Lower leg skin (tissue), 4 donors: ENCODE measurements around the gene VPS33B. TPM values are rescaled to one million over a fixed set of nuclear protein-coding genes. Genes with fewer than 3 reads are reported as not detected.
A peak's percentile ranks its signal among the peaks of the same experiment; 100 is the strongest.

ENCODE experiments used
- DNase-seq, 2 donors: peaks; one replicate each; pipeline ENCODE4 v3.0.0-alpha.2; 2019; ENCODE audit warnings: low spot score in 2 of 2
- H3K4me3 ChIP-seq: fragments of 200-600 bp; sonication (generic); 2 replicates; pipeline ENCODE4 v1.5.1; 2017; ENCODE audit warnings: mild to moderate bottlenecking, low read depth; ENCODE audit not compliant: poor library complexity, severe bottlenecking
- CTCF ChIP-seq, 3 donors: fragments of 450-650 bp; IDR thresholded peaks; one replicate each; pipeline ENCODE4 v1.5.1; 2016; ENCODE audit warnings: antibody characterized with exemption in 3 of 3, mild to moderate bottlenecking in 3 of 3, moderate library complexity in 2 of 3
- POLR2A ChIP-seq, 2 donors: fragments of 450-650 bp; IDR thresholded peaks; one replicate each; pipeline ENCODE4 v1.6.1; 2016 to 2017; ENCODE audit warnings: antibody characterized with exemption in 2 of 2, mild to moderate bottlenecking in 1 of 2, moderate library complexity in 1 of 2
- WGBS, 2 donors: methylation state at CpG; one replicate each; pipeline ENCODE4 v1.1.5; 2018; 5-methylcytosine and 5-hydroxymethylcytosine counted together
- intact Hi-C: fragments of 100-400 bp; cut with DNase I; formaldehyde crosslinking; loops from one replicate; pipeline ENCODE4 v1.15.0; 2023; ENCODE audit warnings: low total_unique reads
- total RNA-seq, 4 donors: library from RNA; depleted of rRNA; stranded (reverse); fragments of >200 nt; gene quantifications; one replicate each; pipeline ENCODE4 v1.1.0, GENCODE V29; 2016

Gene VPS33B
- total RNA-seq: 10 to 100 TPM in 3 of 4 donors, 1 to 10 TPM in 1; 9.5 to 16.4 (median 12.9) TPM

GRCh38 chr15:91022075-91022831 lies at the start of gene VPS33B:
VPS33B (minus strand) TSS chr15:91022594; CDS start chr15:91022249, 345 bp downstream.
- peak within 1 kb of the TSS; percentile 89 for H3K4me3 ChIP-seq
- no peak for TF ChIP-seq CTCF (IDR thresholded peaks at IDR 0.05)
- TF ChIP-seq POLR2A (IDR thresholded peaks at IDR 0.05): no peak
- peak; percentile 85 to 95 for DNase-seq
- intact Hi-C loops: no loop called here
- 1% methylated on average over 45 to 48 of the region's 48 CpGs for WGBS, 2 donors

- intact Hi-C loops: no loop called here
- no peak for DNase-seq
- H3K4me3 ChIP-seq: no peak overlapping the region
- no peak for TF ChIP-seq CTCF (IDR thresholded peaks at IDR 0.05)
- no peak for TF ChIP-seq POLR2A (IDR thresholded peaks at IDR 0.05)
- 88 to 89% methylated on average over 4 of the region's 4 CpGs for WGBS, 2 donors
Observed at GRCh38 chr15:91072161-91072560, 49.8 kb upstream of the VPS33B start.

- no peak for DNase-seq
- intact Hi-C loops: no loop called here
- WGBS, 2 donors: 76 to 78% methylated on average over 8 of the region's 8 CpGs
- no peak overlapping the region for H3K4me3 ChIP-seq
- TF ChIP-seq POLR2A (IDR thresholded peaks at IDR 0.05): no peak
- no peak for TF ChIP-seq CTCF (IDR thresholded peaks at IDR 0.05)
Observed at GRCh38 chr15:91070872-91071271, 48.5 kb upstream of the VPS33B start.

GRCh38 chr15:91068966-91069365 lies 46.6 kb upstream of the VPS33B start:
- TF ChIP-seq CTCF (IDR thresholded peaks at IDR 0.05) (no peak), POLR2A (IDR thresholded peaks at IDR 0.05) (no peak)
- intact Hi-C loops: loop anchor here (5.0 kb wide), 1 partner anchor 252 kb away; no protein-coding TSS in a partner anchor
- H3K4me3 ChIP-seq: no peak overlapping the region
- no peak for DNase-seq
- 65 to 76% methylated on average over 3 of the region's 3 CpGs for WGBS, 2 donors

- H3K4me3 ChIP-seq: no peak overlapping the region
- no peak for TF ChIP-seq CTCF (IDR thresholded peaks at IDR 0.05)
- no peak for TF ChIP-seq POLR2A (IDR thresholded peaks at IDR 0.05)
- intact Hi-C loops: loop anchor here (5.0 kb wide), 1 partner anchor 251 kb away; no protein-coding TSS in a partner anchor
- whole genome bisulfite sequencing, 2 donors: 88 to 90% methylated on average over 2 of the region's 2 CpGs
- no peak for DNase-seq
Observed at GRCh38 chr15:91068436-91068835, 46.0 kb upstream of the VPS33B start.
